Esophagus squamous epithelium (tissue), 4 donors: ENCODE measurements around the gene HEYL.

ENCODE experiments used
- CTCF ChIP-seq, 6 experiments: fragments of 450-650 bp in 4 of 6; fragments of 200-600 bp in 2 of 6; sonication (generic) in 2 of 6; IDR thresholded peaks; one replicate each; pipeline ENCODE4 v1.5.1; 2016 to 2019; ENCODE audit warnings: antibody characterized with exemption in 6 of 6, mild to moderate bottlenecking in 4 of 6, moderate library complexity in 4 of 6
- POLR2A ChIP-seq, 4 donors: fragments of 450-650 bp; IDR thresholded peaks; one replicate each; pipeline ENCODE4 v1.6.1; 2017; ENCODE audit warnings: antibody characterized with exemption in 4 of 4, mild to moderate bottlenecking in 4 of 4, moderate library complexity in 3 of 4

DNA sequence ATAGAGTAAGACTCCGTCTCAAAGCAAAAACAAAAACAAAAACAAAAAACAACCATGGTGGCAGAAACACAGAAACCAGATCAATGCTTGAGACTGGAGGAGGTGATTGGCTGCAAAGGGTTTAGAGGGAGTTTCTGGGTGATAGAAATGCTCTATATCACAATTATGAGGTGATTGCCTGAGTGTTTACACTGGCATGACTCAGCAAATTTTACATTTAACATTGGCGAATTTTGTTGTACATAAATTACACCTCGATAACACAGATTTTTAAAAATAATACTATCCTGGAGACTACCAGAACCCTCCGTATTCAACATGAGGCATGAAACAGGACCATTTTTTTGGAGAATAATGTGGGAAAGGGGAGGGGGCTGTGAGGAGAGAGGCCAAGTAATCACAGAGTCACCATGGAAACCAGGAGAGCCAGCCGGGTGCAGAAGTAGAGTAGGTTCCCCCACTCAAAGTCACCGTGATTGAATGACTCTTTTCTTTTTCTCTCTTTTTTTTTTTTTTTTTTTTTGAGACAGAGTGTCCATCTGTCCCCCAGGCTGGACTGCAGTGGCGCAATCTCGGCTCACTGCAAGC is 24.3 kb downstream of the HEYL start:
- TF ChIP-seq CTCF (IDR thresholded peaks at IDR 0.05) (no peak), POLR2A (IDR thresholded peaks at IDR 0.05) (no peak)
